Epithelial cell of esophagus (primary cell): Measurements from ENCODE around the gene SPATA9.

ENCODE experiments used
- DNase-seq: peaks from one replicate; pipeline ENCODE4 v3.0.0; 2010; ENCODE audit warnings: low read depth
- H3K4me3 ChIP-seq: 2 replicates; pipeline ENCODE4 v1.5.1; 2011; ENCODE audit warnings: mild to moderate bottlenecking, low read length, control low read depth
- TF ChIP-seq, protein P1 (sequence below): IDR thresholded peaks from 2 replicates; pipeline ENCODE4 v1.5.1; 2011; ENCODE audit warnings: low read depth, mild to moderate bottlenecking, low read length, control low read depth, inconsistent platforms; ENCODE audit not compliant: insufficient read depth; ENCODE audit errors: missing control alignments

SPATA9 gene

DNA sequence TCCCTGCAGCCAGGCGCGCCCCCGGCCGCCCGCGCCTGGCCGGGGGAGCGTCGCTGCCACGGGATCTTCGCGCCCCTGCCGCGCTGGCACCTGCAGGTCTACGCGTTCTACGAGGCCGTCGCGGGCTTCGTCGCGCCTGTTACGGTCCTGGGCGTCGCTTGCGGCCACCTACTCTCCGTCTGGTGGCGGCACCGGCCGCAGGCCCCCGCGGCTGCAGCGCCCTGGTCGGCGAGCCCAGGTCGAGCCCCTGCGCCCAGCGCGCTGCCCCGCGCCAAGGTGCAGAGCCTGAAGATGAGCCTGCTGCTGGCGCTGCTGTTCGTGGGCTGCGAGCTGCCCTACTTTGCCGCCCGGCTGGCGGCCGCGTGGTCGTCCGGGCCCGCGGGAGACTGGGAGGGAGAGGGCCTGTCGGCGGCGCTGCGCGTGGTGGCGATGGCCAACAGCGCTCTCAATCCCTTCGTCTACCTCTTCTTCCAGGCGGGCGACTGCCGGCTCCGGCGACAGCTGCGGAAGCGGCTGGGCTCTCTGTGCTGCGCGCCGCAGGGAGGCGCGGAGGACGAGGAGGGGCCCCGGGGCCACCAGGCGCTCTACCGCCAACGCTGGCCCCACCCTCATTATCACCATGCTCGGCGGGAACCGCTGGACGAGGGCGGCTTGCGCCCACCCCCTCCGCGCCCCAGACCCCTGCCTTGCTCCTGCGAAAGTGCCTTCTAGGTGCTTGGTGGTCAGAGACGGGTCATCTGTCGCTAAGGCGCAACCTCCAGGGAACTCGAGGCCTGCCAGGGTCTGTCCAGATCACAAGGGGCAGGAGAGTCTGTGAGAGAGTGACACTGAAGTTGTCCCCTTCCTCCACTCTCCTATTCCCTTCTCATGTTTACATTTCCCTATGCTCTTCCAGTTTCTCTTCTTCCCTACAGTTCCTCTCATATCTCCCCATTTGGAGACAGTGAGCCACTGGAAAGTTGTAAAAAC is 61.6 kb downstream of the SPATA9 start:
- H3K4me3 ChIP-seq: peak overlapping the region; percentile 30
- TF ChIP-seq, protein P1, sequence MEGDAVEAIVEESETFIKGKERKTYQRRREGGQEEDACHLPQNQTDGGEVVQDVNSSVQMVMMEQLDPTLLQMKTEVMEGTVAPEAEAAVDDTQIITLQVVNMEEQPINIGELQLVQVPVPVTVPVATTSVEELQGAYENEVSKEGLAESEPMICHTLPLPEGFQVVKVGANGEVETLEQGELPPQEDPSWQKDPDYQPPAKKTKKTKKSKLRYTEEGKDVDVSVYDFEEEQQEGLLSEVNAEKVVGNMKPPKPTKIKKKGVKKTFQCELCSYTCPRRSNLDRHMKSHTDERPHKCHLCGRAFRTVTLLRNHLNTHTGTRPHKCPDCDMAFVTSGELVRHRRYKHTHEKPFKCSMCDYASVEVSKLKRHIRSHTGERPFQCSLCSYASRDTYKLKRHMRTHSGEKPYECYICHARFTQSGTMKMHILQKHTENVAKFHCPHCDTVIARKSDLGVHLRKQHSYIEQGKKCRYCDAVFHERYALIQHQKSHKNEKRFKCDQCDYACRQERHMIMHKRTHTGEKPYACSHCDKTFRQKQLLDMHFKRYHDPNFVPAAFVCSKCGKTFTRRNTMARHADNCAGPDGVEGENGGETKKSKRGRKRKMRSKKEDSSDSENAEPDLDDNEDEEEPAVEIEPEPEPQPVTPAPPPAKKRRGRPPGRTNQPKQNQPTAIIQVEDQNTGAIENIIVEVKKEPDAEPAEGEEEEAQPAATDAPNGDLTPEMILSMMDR: no peak
- DNase-seq: peak; percentile 37

DNA sequence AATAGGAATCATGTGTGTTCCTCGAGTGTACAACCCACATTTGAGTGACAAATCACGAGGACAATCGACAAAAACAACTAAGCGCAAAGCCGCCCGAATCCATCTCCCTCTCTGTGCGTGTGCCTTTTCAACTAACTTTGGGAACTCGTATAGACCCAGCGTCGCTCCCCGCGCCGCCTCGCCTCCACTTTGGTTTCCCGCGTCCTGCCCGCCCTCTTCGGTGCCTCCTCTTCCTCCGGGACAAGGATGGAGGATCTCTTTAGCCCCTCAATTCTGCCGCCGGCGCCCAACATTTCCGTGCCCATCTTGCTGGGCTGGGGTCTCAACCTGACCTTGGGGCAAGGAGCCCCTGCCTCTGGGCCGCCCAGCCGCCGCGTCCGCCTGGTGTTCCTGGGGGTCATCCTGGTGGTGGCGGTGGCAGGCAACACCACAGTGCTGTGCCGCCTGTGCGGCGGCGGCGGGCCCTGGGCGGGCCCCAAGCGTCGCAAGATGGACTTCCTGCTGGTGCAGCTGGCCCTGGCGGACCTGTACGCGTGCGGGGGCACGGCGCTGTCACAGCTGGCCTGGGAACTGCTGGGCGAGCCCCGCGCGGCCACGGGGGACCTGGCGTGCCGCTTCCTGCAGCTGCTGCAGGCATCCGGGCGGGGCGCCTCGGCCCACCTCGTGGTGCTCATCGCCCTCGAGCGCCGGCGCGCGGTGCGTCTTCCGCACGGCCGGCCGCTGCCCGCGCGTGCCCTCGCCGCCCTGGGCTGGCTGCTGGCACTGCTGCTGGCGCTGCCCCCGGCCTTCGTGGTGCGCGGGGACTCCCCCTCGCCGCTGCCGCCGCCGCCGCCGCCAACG is 62.5 kb downstream of the SPATA9 start, which contains the start of gene GPR150:
TSS of gene GPR150 (plus strand) at position 58 of the 840 bp plus-strand sequence. CDS start at position 247, 189 bp downstream.
- peak; percentile 51 for DNase-seq
- H3K4me3 ChIP-seq: peak within 1 kb of the TSS; percentile 44
- TF ChIP-seq, protein P1: no peak

DNA sequence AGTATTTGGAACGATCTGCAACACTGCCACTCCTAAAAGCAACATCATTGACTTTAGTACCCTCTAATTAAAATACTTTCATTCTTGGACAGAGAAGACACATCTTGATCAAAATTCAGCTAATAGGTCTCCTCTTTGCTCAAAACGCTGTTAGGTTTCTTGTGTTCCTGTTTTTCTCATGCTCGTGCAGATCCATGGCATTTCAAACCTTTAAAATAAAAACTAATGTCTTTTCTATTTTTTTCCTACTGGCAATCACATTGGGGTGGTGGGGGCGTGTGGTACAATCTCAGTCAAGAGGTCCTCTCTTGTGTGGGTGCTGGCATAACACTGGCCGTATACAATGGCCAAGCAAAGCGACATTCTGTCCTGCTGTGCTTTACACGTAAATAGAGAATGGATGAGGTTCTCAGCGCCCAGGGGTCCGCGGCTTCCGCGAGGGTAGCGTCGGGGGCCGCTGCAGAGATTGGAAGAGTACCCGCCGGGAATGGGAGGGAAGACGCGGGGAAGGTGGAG is 63.2 kb downstream of the SPATA9 start:
- H3K4me3 ChIP-seq: peak overlapping the region; percentile 44
- TF ChIP-seq, protein P1: no peak
- no peak for DNase-seq

DNA sequence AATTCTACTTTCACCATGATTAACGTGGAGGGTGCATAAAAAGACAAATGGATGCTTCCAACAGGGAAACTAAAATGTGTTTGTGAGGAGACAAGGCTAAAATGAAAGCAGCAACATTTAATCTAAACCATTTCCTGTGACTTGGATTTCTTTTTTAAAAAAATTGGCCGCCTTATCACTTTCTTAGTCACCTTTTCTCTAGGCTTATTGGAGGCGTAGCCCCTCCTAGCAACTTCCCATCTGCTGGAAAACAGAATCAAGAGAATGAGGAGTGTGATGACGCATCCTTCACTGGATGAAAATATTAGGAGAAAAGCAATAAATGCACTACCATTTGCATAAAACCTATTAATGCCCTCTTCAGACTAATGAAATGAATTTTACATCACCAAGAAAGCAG is 63.7 kb downstream of the SPATA9 start:
- DNase-seq: no peak
- no peak overlapping the region for H3K4me3 ChIP-seq

DNA sequence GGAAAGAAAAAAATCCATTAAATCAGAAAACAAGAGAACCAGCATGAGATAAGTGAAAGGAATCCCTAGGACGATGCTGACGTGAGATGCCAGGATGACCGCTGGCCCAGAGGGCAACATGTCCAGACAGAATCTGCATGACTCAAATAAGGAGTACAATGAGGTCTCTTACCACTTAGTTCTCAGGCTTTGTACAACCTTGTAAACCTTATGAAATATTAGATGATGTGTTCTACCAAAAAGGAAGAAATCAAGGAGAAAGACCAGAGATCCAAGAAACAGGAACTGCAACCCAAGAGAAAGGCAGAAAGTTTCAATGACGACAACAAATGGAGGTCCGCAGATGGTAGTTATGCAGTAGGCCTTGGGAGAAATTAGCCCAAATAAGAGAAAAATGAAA is 65.7 kb downstream of the SPATA9 start:
- peak; percentile 94 for DNase-seq
- TF ChIP-seq, protein P1: no peak
- no peak overlapping the region for H3K4me3 ChIP-seq

More for the DNA sequence above, 63.7 kb downstream of the SPATA9 start:
- TF ChIP-seq, protein P1: no peak

DNA sequence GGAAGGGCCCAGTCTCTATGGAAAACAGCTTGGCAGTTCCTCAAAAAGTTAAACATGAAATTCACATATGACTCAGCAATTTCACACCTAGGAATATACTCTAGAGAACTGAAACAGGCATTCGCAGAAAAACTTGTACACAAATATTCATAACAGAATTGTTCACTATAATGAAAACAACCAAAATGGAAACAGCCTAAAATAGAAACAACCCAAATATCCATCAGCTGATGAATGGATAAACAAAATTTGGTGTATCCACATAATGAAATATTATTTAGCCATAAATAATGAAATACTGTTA is 67.7 kb downstream of the SPATA9 start:
- H3K4me3 ChIP-seq: no peak overlapping the region
- DNase-seq: no peak
- TF ChIP-seq, protein P1: no peak
